SK-N-SH (cell line): ENCODE results near the gene PGLYRP3. TPM values are rescaled to one million over a fixed set of nuclear protein-coding genes. Genes with fewer than 3 reads are reported as not detected.

Experiments
- CTCF ChIA-PET: fragments of 300-600, 350-600 bp; formaldehyde crosslinking; extraction: SDS; loops from one replicate; lab custom pipeline; 2021; lab: Yijun Ruan, JAX
- POLR2A ChIA-PET: fragments of 350-600 bp; sonication (Branson Sonifier 250); formaldehyde crosslinking; extraction: SDS; loops from one replicate; lab custom pipeline; 2020; ENCODE audit warnings: antibody characterized with exemption, inconsistent platforms; lab: Yijun Ruan, JAX
- DNase-seq: peaks from one replicate; pipeline ENCODE4 v3.0.0; 2012
- H2AFZ ChIP-seq: fragments of 200-600 bp; sonication (generic); 2 replicates; pipeline ENCODE4 v1.8.1; 2016; ENCODE audit warnings: antibody characterized with exemption, mild to moderate bottlenecking, low read depth
- H3F3A ChIP-seq: fragments of 200-600 bp; sonication (generic); replicated peaks from 2 replicates; pipeline ENCODE3; 2016; ENCODE audit warnings: antibody characterized with exemption, mild to moderate bottlenecking; ENCODE audit not compliant: insufficient read depth
- H3K27ac ChIP-seq, 2 experiments: fragments of 200-500 bp in 1 of 2; fragments of 200-600 bp in 1 of 2; sonication (Bioruptor generic) in 1 of 2; sonication (generic), shearing (Covaris generic) in 1 of 2; 2 replicates each; pipeline versions ENCODE4 v1.5.1 to v1.6.1; 2014 to 2016; ENCODE audit warnings: low read depth in 2 of 2, inconsistent platforms in 1 of 2, low read length in 1 of 2, mild to moderate bottlenecking in 1 of 2, mixed read lengths in 1 of 2
- H3K27me3 ChIP-seq: fragments of 200-600 bp; sonication (generic), shearing (Covaris generic); 2 replicates; pipeline ENCODE4 v1.6.1; 2016; ENCODE audit warnings: mixed run types; ENCODE audit not compliant: insufficient read depth
- H3K36me3 ChIP-seq, 2 experiments: fragments of 200-500 bp in 1 of 2; fragments of 200-600 bp in 1 of 2; sonication (Bioruptor generic) in 1 of 2; sonication (generic) in 1 of 2; replicated peaks in 1 of 2; 2 replicates each; pipeline versions ENCODE3 to v1.5.1; 2014 to 2016; ENCODE audit warnings: low read length in 1 of 2, mild to moderate bottlenecking in 1 of 2; ENCODE audit not compliant: insufficient read depth in 2 of 2, control insufficient read depth in 1 of 2
- H3K4me1 ChIP-seq, 2 experiments: fragments of 200-500 bp in 1 of 2; fragments of 200-600 bp in 1 of 2; sonication (Bioruptor generic) in 1 of 2; sonication (generic), shearing (Covaris generic) in 1 of 2; 2 replicates each; pipeline versions ENCODE4 v1.5.1 to v1.6.1; 2014 to 2016; ENCODE audit warnings: low read depth in 1 of 2, low read length in 1 of 2, mixed run types in 1 of 2; ENCODE audit not compliant: insufficient read depth in 2 of 2, control insufficient read depth in 1 of 2
- H3K4me2 ChIP-seq: fragments of 200-600 bp; sonication (generic), shearing (Covaris generic); 2 replicates; pipeline ENCODE4 v1.6.1; 2017; ENCODE audit warnings: mixed run types
- H3K4me3 ChIP-seq, 2 experiments: fragments of 200-500 bp in 1 of 2; fragments of 200-600 bp in 1 of 2; sonication (Bioruptor generic) in 1 of 2; sonication (generic), shearing (Covaris generic) in 1 of 2; 2 replicates each; pipeline versions ENCODE4 v1.5.1 to v1.8.1; 2014 to 2016; ENCODE audit warnings: low read depth in 2 of 2, inconsistent platforms in 1 of 2, low read length in 1 of 2, mild to moderate bottlenecking in 1 of 2, mixed read lengths in 1 of 2, moderate library complexity in 1 of 2
- H3K79me2 ChIP-seq: fragments of 200-600 bp; sonication (generic); 2 replicates; pipeline ENCODE4 v1.8.1; 2017; ENCODE audit warnings: mild to moderate bottlenecking; ENCODE audit not compliant: insufficient read depth
- H3K9ac ChIP-seq: fragments of 200-600 bp; sonication (generic); 2 replicates; pipeline ENCODE4 v1.6.1; 2017; ENCODE audit warnings: mixed run types
- H3K9me2 ChIP-seq: fragments of 200-600 bp; sonication (generic); 2 replicates; pipeline ENCODE4 v1.6.1; 2017; ENCODE audit warnings: mixed run types
- H3K9me3 ChIP-seq: fragments of 200-600 bp; sonication (generic); 2 replicates; pipeline ENCODE4 v1.6.1; 2017; ENCODE audit warnings: mixed run types, mild to moderate bottlenecking, moderate library complexity
- H4K20me1 ChIP-seq: fragments of 200-600 bp; sonication (generic); 2 replicates; pipeline ENCODE4 v1.6.1; 2017; ENCODE audit warnings: mild to moderate bottlenecking, mixed run types; ENCODE audit not compliant: insufficient read depth
- CTCF ChIP-seq: fragments of 200-600 bp; sonication (generic); IDR thresholded peaks from 2 replicates; pipeline ENCODE4 v1.6.1; 2017; ENCODE audit warnings: antibody characterized with exemption, mild to moderate bottlenecking, moderate library complexity
- EP300 ChIP-seq, 2 experiments: IDR thresholded peaks; 2 replicates each; pipeline versions ENCODE4 v1.4.0 to v1.6.1; 2012; ENCODE audit warnings: borderline replicate concordance in 1 of 2, low read depth in 1 of 2, low read length in 1 of 2
- EZH2phosphoT487 ChIP-seq: fragments of 200-600 bp; sonication (generic); IDR thresholded peaks from 2 replicates; pipeline ENCODE4 v1.6.1; 2017; ENCODE audit warnings: low read depth, mixed run types, mild to moderate bottlenecking, antibody characterized with exemption, moderate library complexity, borderline replicate concordance
- FOXJ3 ChIP-seq: sonication (generic); formaldehyde crosslinking; IDR thresholded peaks from 2 replicates; pipeline ENCODE4 v1.5.1; 2020; ENCODE audit warnings: mild to moderate bottlenecking, missing genetic modification reagents
- FOXM1 ChIP-seq: IDR thresholded peaks from 2 replicates; pipeline ENCODE4 v1.4.0; 2012; ENCODE audit warnings: low read depth, mild to moderate bottlenecking
- MAX ChIP-seq: IDR thresholded peaks from 2 replicates; pipeline ENCODE4 v1.4.0; 2012; ENCODE audit warnings: low read depth
- MEF2A ChIP-seq: IDR thresholded peaks from 2 replicates; pipeline ENCODE4 v1.4.0; 2012; ENCODE audit warnings: low read depth, borderline replicate concordance
- MXI1 ChIP-seq: IDR thresholded peaks from 2 replicates; pipeline ENCODE4 v1.6.1; 2012; ENCODE audit warnings: mild to moderate bottlenecking, low read depth, low read length, improper control_type of control experiment
- NRF1 ChIP-seq: IDR thresholded peaks from 2 replicates; pipeline ENCODE4 v1.6.1; 2012; ENCODE audit warnings: low read depth, mild to moderate bottlenecking, low read length
- POLR2AphosphoS5 ChIP-seq: IDR thresholded peaks from 2 replicates; pipeline ENCODE4 v1.6.1; 2012; ENCODE audit warnings: low read depth, low read length
- RAD21 ChIP-seq: IDR thresholded peaks from 2 replicates; pipeline ENCODE4 v1.6.1; 2012; ENCODE audit warnings: mild to moderate bottlenecking, low read length
- REST ChIP-seq: IDR thresholded peaks from 2 replicates; pipeline ENCODE4 v1.6.1; 2012; ENCODE audit warnings: mild to moderate bottlenecking, low read depth, low read length, moderate library complexity
- RXRA ChIP-seq: IDR thresholded peaks from 2 replicates; pipeline ENCODE4 v1.4.0; 2012; ENCODE audit warnings: low read depth, mild to moderate bottlenecking, borderline replicate concordance
- TAF1 ChIP-seq: IDR thresholded peaks from 2 replicates; pipeline ENCODE4 v1.6.1; 2012; ENCODE audit warnings: low read depth, mild to moderate bottlenecking, low read length, moderate library complexity, borderline replicate concordance
- TCF12 ChIP-seq: IDR thresholded peaks from 2 replicates; pipeline ENCODE4 v1.4.0; 2012
- USF1 ChIP-seq: IDR thresholded peaks from 2 replicates; pipeline ENCODE4 v1.4.0; 2012; ENCODE audit warnings: low read depth, borderline replicate concordance
- USF2 ChIP-seq: fragments of 150-350 bp; IDR thresholded peaks from 2 replicates; pipeline ENCODE4 v1.6.1; 2017; ENCODE audit warnings: antibody characterized with exemption, low read length, low read depth, borderline replicate concordance
- YY1 ChIP-seq: IDR thresholded peaks from 2 replicates; pipeline ENCODE4 v1.4.0; 2012; ENCODE audit warnings: low read depth, mild to moderate bottlenecking
- WGBS: methylation state at CpG from one replicate; pipeline ENCODE4 v1.1.6; 2017; ENCODE audit warnings: low lambda C conversion rate; 5-methylcytosine and 5-hydroxymethylcytosine counted together
- polyA plus RNA-seq, 3 experiments: library from polyadenylated mRNA; depleted of rRNA; stranded (reverse); fragments of >200 nt; gene quantifications; 2 replicates each; pipeline ENCODE4 v1.2.3, GENCODE V29; 2012

Gene PGLYRP3
- polyA plus RNA-seq, 1 of the 3 experiments (the other 2 are of a cell fraction): not detected

- H3K9me2 ChIP-seq: no peaks in the 10 kb centered on the region
- peaks cover 30% of the 10 kb centered on the region for H3K27me3 ChIP-seq
- ChIA-PET POLR2A (no interaction called here), CTCF (interaction anchor here (0.6 to 1.0 kb wide), 2 partner anchors 11 to 61 kb away, joined by 3 read pairs; no protein-coding TSS in a partner anchor)
- H3K4me1 ChIP-seq: no peaks in the 10 kb centered on the region
- H3F3A ChIP-seq: no peaks in the 10 kb centered on the region
- WGBS: 34% methylated on average over 7 of the region's 7 CpGs
- no peaks in the 10 kb centered on the region for H3K79me2 ChIP-seq
- no peaks in the 10 kb centered on the region for H3K36me3 ChIP-seq
- TF ChIP-seq TCF12: no peak
- no peak for TF ChIP-seq MXI1
- TF ChIP-seq MAX: no peak
- TF ChIP-seq RAD21: no peak
- no peak for TF ChIP-seq CTCF
- no peak for TF ChIP-seq TAF1
- no peak for TF ChIP-seq EZH2phosphoT487
- TF ChIP-seq YY1: no peak
- TF ChIP-seq EP300 (IDR thresholded peaks at IDR 0.05; ENCODE audit: borderline replicate concordance in 1 of 2, low read depth in 1 of 2, low read length in 1 of 2): no peak
- TF ChIP-seq REST: no peak
- no peak for TF ChIP-seq NRF1
- no peak for TF ChIP-seq POLR2AphosphoS5
- no peak for TF ChIP-seq FOXJ3
- no peak for TF ChIP-seq RXRA
- TF ChIP-seq FOXM1: no peak
- TF ChIP-seq USF1: no peak
- TF ChIP-seq USF2: no peak
- no peak for TF ChIP-seq MEF2A
- no peak overlapping the region for H3K9ac ChIP-seq
- H3K4me3 ChIP-seq: no peak overlapping the region
- no peak overlapping the region for H3K4me2 ChIP-seq
- H4K20me1 ChIP-seq: no peaks in the 10 kb centered on the region
- H2AFZ ChIP-seq: no peak overlapping the region
- no peaks in the 10 kb centered on the region for H3K9me3 ChIP-seq
- H3K27ac ChIP-seq: no peak overlapping the region
- DNase-seq: no peak
Observed at GRCh38 chr1:153293480-153293775, 19.3 kb downstream of the PGLYRP3 start.
